T-cell (primary cell): ENCODE data around the gene AK5. TPM values are rescaled to one million over a fixed set of nuclear protein-coding genes. Genes with fewer than 3 reads are reported as not detected.

Experiments used
- ATAC-seq, 4 experiments: fragments of 200-7000 bp in 3 of 4; fragments of 150-1000 bp in 1 of 4; cut with Tn5 transposase; replicated peaks in 1 of 4; 1 replicate in 3 of 4; 2 replicates in 1 of 4; pipeline ENCODE4 v1.10.0; 2021; ENCODE audit warnings: moderate library complexity in 3 of 4, mild to moderate bottlenecking in 2 of 4, moderate number of reproducible peaks in 1 of 4
- CTCF ChIA-PET, 2 donors: fragments of 300-600 bp; sonication (Branson Sonifier 250); formaldehyde crosslinking; loops; one replicate each; lab custom pipeline; 2022; ENCODE audit warnings: antibody characterized with exemption in 2 of 2; lab: Charles Lee
- POLR2A ChIA-PET, 2 donors: fragments of 300-600 bp; sonication (Branson Sonifier 250); formaldehyde crosslinking; loops; one replicate each; lab custom pipeline; 2022; ENCODE audit warnings: antibody characterized with exemption in 2 of 2; lab: Charles Lee
- DNase-seq, 35 experiments: peaks; one replicate each; pipeline versions ENCODE4 v3.0.0 to v3.0.0-alpha.2; 2013 to 2023
- H3K27ac ChIP-seq: one replicate; pipeline ENCODE4 v1.5.1; 2013; ENCODE audit warnings: low read length
- H3K27me3 ChIP-seq, 2 experiments: replicated peaks in 1 of 2; 1 replicate in 1 of 2; 2 replicates in 1 of 2; pipeline versions ENCODE4 v1.6.1 to v1.7.0; 2013; ENCODE audit warnings: low read length in 1 of 2, mixed read lengths in 1 of 2; ENCODE audit not compliant: control insufficient read depth in 2 of 2, insufficient read depth in 2 of 2; ENCODE audit errors: extremely low read depth in 1 of 2
- H3K36me3 ChIP-seq, 2 donors: 1 replicate in 1 of 2; 2 replicates in 1 of 2; pipeline versions ENCODE4 v1.6.1 to v1.7.0; 2013; ENCODE audit warnings: low read length in 1 of 2; ENCODE audit not compliant: control insufficient read depth in 2 of 2, insufficient read depth in 1 of 2; ENCODE audit errors: extremely low read depth in 1 of 2
- H3K4me1 ChIP-seq, 2 experiments: 1 replicate in 1 of 2; 2 replicates in 1 of 2; pipeline versions ENCODE4 v1.6.1 to v1.7.0; 2013; ENCODE audit warnings: low read length in 2 of 2, mixed read lengths in 1 of 2; ENCODE audit not compliant: insufficient read depth in 2 of 2, control insufficient read depth in 1 of 2; ENCODE audit errors: extremely low read depth in 1 of 2
- H3K4me3 ChIP-seq, 2 donors: 1 replicate in 1 of 2; 2 replicates in 1 of 2; pipeline versions ENCODE4 v1.5.1 to v1.7.0; 2013; ENCODE audit warnings: mild to moderate bottlenecking in 2 of 2, low read length in 1 of 2, moderate library complexity in 1 of 2; ENCODE audit not compliant: control insufficient read depth in 1 of 2; ENCODE audit errors: extremely low read depth in 1 of 2
- H3K9me3 ChIP-seq: 2 replicates; pipeline ENCODE4 v1.7.0; 2013
- H3K27ac Mint-ChIP-seq, 2 donors: one replicate each; pipeline ENCODE4 v1.8.0; 2020 to 2021; ENCODE audit warnings: mild to moderate bottlenecking in 2 of 2, mixed read lengths in 2 of 2
- H3K27me3 Mint-ChIP-seq, 2 donors: one replicate each; pipeline ENCODE4 v1.8.0; 2021 to 2022; ENCODE audit warnings: mixed read lengths in 2 of 2
- H3K36me3 Mint-ChIP-seq: one replicate; pipeline ENCODE4 v1.8.0; 2021; ENCODE audit warnings: mixed read lengths
- H3K4me1 Mint-ChIP-seq, 3 donors: one replicate each; pipeline ENCODE4 v1.8.0; 2020 to 2022; ENCODE audit warnings: mixed read lengths in 3 of 3, mild to moderate bottlenecking in 1 of 3
- H3K4me3 Mint-ChIP-seq, 3 donors: one replicate each; pipeline ENCODE4 v1.8.0; 2020 to 2022; ENCODE audit warnings: mild to moderate bottlenecking in 3 of 3, mixed read lengths in 3 of 3, moderate library complexity in 3 of 3
- H3K9me3 Mint-ChIP-seq, 3 donors: one replicate each; pipeline ENCODE4 v1.8.0; 2020 to 2022; ENCODE audit warnings: mixed read lengths in 3 of 3
- WGBS: methylation state at CpG from one replicate; pipeline ENCODE4 v1.1.5; 2013; ENCODE audit warnings: missing lambda C conversion rate; ENCODE audit not compliant: insufficient coverage; 5-methylcytosine and 5-hydroxymethylcytosine counted together
- total RNA-seq, 35 experiments: library from RNA in 6 of 35; stranded (reverse) in 6 of 35; fragments of 120-200 nt in 1 of 35; gene quantifications; one replicate each; pipeline versions ENCODE4 v1.2.1 to v1.2.4 and lab custom pipeline; 2013 to 2026

AK5 gene
- total RNA-seq, 5 donors from 2014 or later (not counting 1 experiment from before 2014, with no cell fraction given), result 13.9 to 29.2 (median 26.3) TPM

- no peak overlapping the region for H3K4me3 ChIP-seq
- H3K27me3 ChIP-seq, result no peaks in the 10 kb centered on the region
- ChIA-PET POLR2A (interaction anchor here in 1 of 2 donors (0.6 kb wide), 1 partner anchor 123 kb away, joined by 3 read pairs; no protein-coding TSS in a partner anchor), CTCF (interaction anchor here in 1 of 2 donors (0.5 kb wide), 1 partner anchor 10 kb away, joined by 3 read pairs; no protein-coding TSS in a partner anchor)
- H3K4me1 ChIP-seq, result no peaks in the 10 kb centered on the region
- ATAC-seq (no peak), DNase-seq (no peak)
- H3K9me3 ChIP-seq, result peaks cover 7% of the 10 kb centered on the region
- no peak overlapping the region for H3K27ac ChIP-seq
- no peak overlapping the region for H3K27ac Mint-ChIP-seq
- H3K36me3 ChIP-seq, result no peaks in the 10 kb centered on the region
- WGBS, result no CpG with 5 or more reads among the region's 2 CpGs
- peaks cover 9 to 37% (median 23%) of the 10 kb centered on the region in 3 donors for H3K9me3 Mint-ChIP-seq
- peaks cover 3 to 12% (median 12%) of the 10 kb centered on the region in 3 donors for H3K4me1 Mint-ChIP-seq
- H3K4me3 Mint-ChIP-seq, result no peak overlapping the region
- peaks cover 16% of the 10 kb centered on the region for H3K36me3 Mint-ChIP-seq
- H3K27me3 Mint-ChIP-seq, result peaks cover 0 to 3% of the 10 kb centered on the region in 2 donors
Measured at GRCh38 chr1:77245830-77246229, 36.0 kb upstream of the AK5 start.

- Histone ChIP-seq H3K36me3 (no peaks in the 10 kb centered on the region), H3K4me3 (no peak overlapping the region), H3K27me3 (no peaks in the 10 kb centered on the region), H3K9me3 (peaks cover 7% of the 10 kb centered on the region), H3K27ac (no peak overlapping the region), H3K4me1 (no peaks in the 10 kb centered on the region)
- POLR2A ChIA-PET, result no interaction called here
- no peaks in the 10 kb centered on the region for H3K27me3 Mint-ChIP-seq
- ATAC-seq (no peak), DNase-seq (no peak)
- peaks cover 3 to 12% (median 12%) of the 10 kb centered on the region in 3 donors for H3K4me1 Mint-ChIP-seq
- H3K9me3 Mint-ChIP-seq, result peaks cover 15 to 62% (median 42%) of the 10 kb centered on the region in 3 donors
- WGBS, result no CpG with 5 or more reads among the region's 1 CpG
- no peak overlapping the region for H3K27ac Mint-ChIP-seq
- H3K4me3 Mint-ChIP-seq, result no peak overlapping the region
- CTCF ChIA-PET, result no interaction called here
- peaks cover 21% of the 10 kb centered on the region for H3K36me3 Mint-ChIP-seq
Measured at GRCh38 chr1:77250126-77250525, 31.7 kb upstream of the AK5 start.

- no CpG with 5 or more reads among the region's 1 CpG for WGBS
- Histone ChIP-seq H3K4me1 (no peaks in the 10 kb centered on the region), H3K4me3 (no peak overlapping the region), H3K36me3 (no peaks in the 10 kb centered on the region), H3K27me3 (no peaks in the 10 kb centered on the region), H3K27ac (no peak overlapping the region), H3K9me3 (peaks cover 7% of the 10 kb centered on the region)
- POLR2A ChIA-PET, result no interaction called here
- Mint-ChIP-seq H3K27ac (no peak overlapping the region), H3K9me3 (peaks cover 15 to 70% (median 52%) of the 10 kb centered on the region in 3 donors), H3K4me1 (peaks cover 3 to 12% (median 12%) of the 10 kb centered on the region in 3 donors), H3K27me3 (no peaks in the 10 kb centered on the region), H3K36me3 (peaks cover 18% of the 10 kb centered on the region), H3K4me3 (no peak overlapping the region)
- DNase-seq (no peak), ATAC-seq (no peak)
- CTCF ChIA-PET, result no interaction called here
Measured at GRCh38 chr1:77253211-77253610, 28.6 kb upstream of the AK5 start.

- no peaks in the 10 kb centered on the region for H3K36me3 ChIP-seq
- H3K27ac Mint-ChIP-seq, result no peak overlapping the region
- no peak for ATAC-seq
- POLR2A ChIA-PET, result no interaction called here
- DNase-seq, result no peak
- no peaks in the 10 kb centered on the region for H3K9me3 ChIP-seq
- no peak overlapping the region for H3K4me3 Mint-ChIP-seq
- CTCF ChIA-PET, result no interaction called here
- peaks cover 0 to 6% (median 0%) of the 10 kb centered on the region in 3 donors for H3K4me1 Mint-ChIP-seq
- no peaks in the 10 kb centered on the region for H3K36me3 Mint-ChIP-seq
- H3K27ac ChIP-seq, result no peak overlapping the region
- WGBS, result no CpG with 5 or more reads among the region's 1 CpG
- no peak overlapping the region for H3K4me3 ChIP-seq
- H3K27me3 Mint-ChIP-seq, result no peaks in the 10 kb centered on the region
- no peaks in the 10 kb centered on the region for H3K27me3 ChIP-seq
- H3K4me1 ChIP-seq, result no peaks in the 10 kb centered on the region
- H3K9me3 Mint-ChIP-seq, result peaks cover 0 to 4% (median 3%) of the 10 kb centered on the region in 3 donors
Measured at GRCh38 chr1:77263708-77264107, 18.1 kb upstream of the AK5 start.

GRCh38 chr1:77265180-77265579, 16.6 kb upstream of the AK5 start:
- 85% methylated on average over 1 of the region's 1 CpG for WGBS
- no peak overlapping the region for H3K4me3 Mint-ChIP-seq
- H3K4me1 ChIP-seq, result no peaks in the 10 kb centered on the region
- H3K27me3 ChIP-seq, result no peaks in the 10 kb centered on the region
- no peaks in the 10 kb centered on the region for H3K27me3 Mint-ChIP-seq
- no peak overlapping the region for H3K27ac Mint-ChIP-seq
- CTCF ChIA-PET, result interaction anchor here in 1 of 2 donors (0.6 kb wide), 1 partner anchor 17 kb away, joined by 3 read pairs; no protein-coding TSS in a partner anchor
- no peak overlapping the region for H3K27ac ChIP-seq
- H3K36me3 ChIP-seq, result no peaks in the 10 kb centered on the region
- no peak for DNase-seq
- no peak overlapping the region for H3K4me3 ChIP-seq
- ATAC-seq, result no peak
- POLR2A ChIA-PET, result no interaction called here
- peaks cover 0 to 11% (median 0%) of the 10 kb centered on the region in 3 donors for H3K4me1 Mint-ChIP-seq
- H3K36me3 Mint-ChIP-seq, result no peaks in the 10 kb centered on the region
- H3K9me3 ChIP-seq, result no peaks in the 10 kb centered on the region
- H3K9me3 Mint-ChIP-seq, result peaks cover 0 to 4% (median 3%) of the 10 kb centered on the region in 3 donors

- Histone ChIP-seq H3K27me3 (no peaks in the 10 kb centered on the region), H3K4me3 (no peak overlapping the region), H3K36me3 (no peaks in the 10 kb centered on the region), H3K9me3 (no peaks in the 10 kb centered on the region), H3K4me1 (no peaks in the 10 kb centered on the region), H3K27ac (no peak overlapping the region)
- CTCF ChIA-PET, result no interaction called here
- POLR2A ChIA-PET, result no interaction called here
- peak in 9 of 35 experiments; percentile 3 to 47 (median 8) for DNase-seq
- no peak overlapping the region for H3K27ac Mint-ChIP-seq
- H3K9me3 Mint-ChIP-seq, result peaks cover 0 to 4% (median 3%) of the 10 kb centered on the region in 3 donors
- peaks cover 0 to 12% (median 0%) of the 10 kb centered on the region in 3 donors for H3K4me1 Mint-ChIP-seq
- ATAC-seq, result peak in 3 of 4 experiments; percentile 46 to 82 (median 65)
- 0% methylated on average over 1 of the region's 1 CpG for WGBS
- no peaks in the 10 kb centered on the region for H3K36me3 Mint-ChIP-seq
- H3K27me3 Mint-ChIP-seq, result no peaks in the 10 kb centered on the region
- no peak overlapping the region for H3K4me3 Mint-ChIP-seq
Measured at GRCh38 chr1:77267035-77267434, 14.8 kb upstream of the AK5 start.
